Naive thymus-derived CD8-positive, alpha-beta T cell (primary cell): ENCODE measurements around the gene SIGLEC7. TPM values are rescaled to one million over a fixed set of nuclear protein-coding genes. Genes with fewer than 3 reads are reported as not detected.

Experiments
- ATAC-seq, 2 donors: fragments of 150-1000 bp; cut with Tn5 transposase in 1 of 2; sonication (Bioruptor Pico), chemical (Tn5 transposase) in 1 of 2; 1 replicate in 1 of 2; 2 replicates in 1 of 2; pipeline ENCODE4 v1.10.0; 2021; ENCODE audit warnings: mild to moderate bottlenecking in 2 of 2, moderate library complexity in 2 of 2
- POLR2A ChIA-PET: fragments of 350-600 bp; sonication (Branson Sonifier 250); formaldehyde crosslinking; loops from one replicate; lab custom pipeline; 2021; ENCODE audit warnings: antibody characterized with exemption; lab: Charles Lee
- DNase-seq, 10 donors: peaks; one replicate each; pipeline versions ENCODE4 v3.0.0 to v3.0.0-alpha.2; 2020 to 2022
- H3K27ac Mint-ChIP-seq, 10 donors: one replicate each; pipeline ENCODE4 v1.8.0; 2020 to 2022; ENCODE audit warnings: mild to moderate bottlenecking in 10 of 10, mixed read lengths in 10 of 10, moderate library complexity in 4 of 10, inconsistent platforms in 1 of 10
- H3K27me3 Mint-ChIP-seq, 5 donors: one replicate each; pipeline ENCODE4 v1.8.0; 2021 to 2022; ENCODE audit warnings: mixed read lengths in 5 of 5
- H3K36me3 Mint-ChIP-seq, 3 donors: one replicate each; pipeline ENCODE4 v1.8.0; 2020 to 2022; ENCODE audit warnings: mixed read lengths in 3 of 3, mild to moderate bottlenecking in 2 of 3, inconsistent platforms in 1 of 3
- H3K4me1 Mint-ChIP-seq, 4 donors: one replicate each; pipeline ENCODE4 v1.8.0; 2021 to 2022; ENCODE audit warnings: mixed read lengths in 4 of 4
- H3K4me3 Mint-ChIP-seq, 10 donors: one replicate each; pipeline ENCODE4 v1.8.0; 2020 to 2022; ENCODE audit warnings: mild to moderate bottlenecking in 10 of 10, mixed read lengths in 10 of 10, moderate library complexity in 6 of 10, inconsistent platforms in 1 of 10
- H3K9me3 Mint-ChIP-seq, 9 donors: one replicate each; pipeline ENCODE4 v1.8.0; 2020 to 2022; ENCODE audit warnings: mixed read lengths in 9 of 9, mild to moderate bottlenecking in 3 of 9, inconsistent platforms in 1 of 9, moderate library complexity in 1 of 9
- polyA plus RNA-seq, 3 donors: library from polyadenylated mRNA; unstranded; fragments of 300-500 nt; fragmentation: Illumina TruSeq; gene quantifications; one replicate each; pipeline ENCODE4 v1.2.3, GENCODE V29; 2021
- total RNA-seq, 8 experiments: library from RNA in 2 of 8; stranded (reverse) in 2 of 8; gene quantifications; one replicate each; pipeline ENCODE4 v1.2.3 and lab custom pipeline; 2021 to 2026

The SIGLEC7 gene
- not detected for total RNA-seq
- under 1 TPM in 1 of 3 donors, not detected in 2; 0.68 TPM for polyA plus RNA-seq
- 0 reads per million in 6 experiments for total RNA-seq (lab: John Stamatoyannopoulos, UW)

- H3K4me1 Mint-ChIP-seq, result peaks cover 12 to 61% (median 26%) of the 10 kb centered on the region in 4 donors
- ATAC-seq (no peak), DNase-seq (no peak)
- no peaks in the 10 kb centered on the region for H3K36me3 Mint-ChIP-seq
- H3K27me3 Mint-ChIP-seq, result no peaks in the 10 kb centered on the region
- H3K9me3 Mint-ChIP-seq, result no peaks in the 10 kb centered on the region
- peak within 1 kb of the TSS in 6 of 10 donors; percentile 24 to 77 (median 46) for H3K27ac Mint-ChIP-seq
- H3K4me3 Mint-ChIP-seq, result peak within 1 kb of the TSS in 1 of 10 donors; percentile 73
- POLR2A ChIA-PET, result no interaction called here
These were observed at the start of gene SIGLEC7 for GRCh38 chr19:51142119-51142518. TSS of gene SIGLEC7 (plus strand) at chr19:51142301. CDS start at chr19:51142370, 69 bp downstream.

- H3K27ac Mint-ChIP-seq, result peak overlapping the region in 2 of 10 donors; percentile 5 to 23
- H3K4me3 Mint-ChIP-seq, result no peak overlapping the region
- ATAC-seq (no peak), DNase-seq (no peak)
- no peaks in the 10 kb centered on the region for H3K27me3 Mint-ChIP-seq
- H3K9me3 Mint-ChIP-seq, result no peaks in the 10 kb centered on the region
- POLR2A ChIA-PET, result no interaction called here
- peaks cover 11 to 25% (median 21%) of the 10 kb centered on the region in 4 donors for H3K4me1 Mint-ChIP-seq
- peaks cover 0 to 19% (median 0%) of the 10 kb centered on the region in 3 donors for H3K36me3 Mint-ChIP-seq
These were observed 49.0 kb upstream of the SIGLEC7 start for GRCh38 chr19:51093101-51093500.

GRCh38 chr19:51093510-51094345 is 48.4 kb upstream of the SIGLEC7 start:
- H3K27ac Mint-ChIP-seq, result peak overlapping the region in 3 of 10 donors; percentile 56 to 72 (median 63)
- no peak for ATAC-seq
- no peak overlapping the region for H3K4me3 Mint-ChIP-seq
- H3K4me1 Mint-ChIP-seq, result peaks cover 11 to 25% (median 21%) of the 10 kb centered on the region in 4 donors
- no peak for DNase-seq
- H3K9me3 Mint-ChIP-seq, result no peaks in the 10 kb centered on the region
- POLR2A ChIA-PET, result interaction anchor here (0.6 kb wide), 1 partner anchor 108 kb away, joined by 4 read pairs; no protein-coding TSS in a partner anchor
- H3K27me3 Mint-ChIP-seq, result no peaks in the 10 kb centered on the region
- peaks cover 0 to 19% (median 0%) of the 10 kb centered on the region in 3 donors for H3K36me3 Mint-ChIP-seq

- DNase-seq (peak in 4 of 10 donors; percentile 28 to 42 (median 32)), ATAC-seq (no peak)
- Mint-ChIP-seq H3K27ac (peak overlapping the region in 2 of 10 donors; percentile 56 to 72), H3K36me3 (peaks cover 0 to 16% (median 4%) of the 10 kb centered on the region in 3 donors), H3K9me3 (no peaks in the 10 kb centered on the region), H3K4me3 (no peak overlapping the region), H3K4me1 (peaks cover 14 to 34% (median 26%) of the 10 kb centered on the region in 4 donors), H3K27me3 (no peaks in the 10 kb centered on the region)
- POLR2A ChIA-PET, result interaction anchor here (0.6 to 0.7 kb wide), 3 partner anchors 15 to 109 kb away, joined by 4 to 5 read pairs (median 4); no protein-coding TSS in a partner anchor
These were observed 47.3 kb upstream of the SIGLEC7 start for GRCh38 chr19:51094696-51095279.

- Mint-ChIP-seq H3K4me3 (peak overlapping the region in 5 of 10 donors; percentile 20 to 52 (median 33)), H3K9me3 (no peaks in the 10 kb centered on the region), H3K27ac (peak overlapping the region in 8 of 10 donors; percentile 1 to 85 (median 38)), H3K27me3 (no peaks in the 10 kb centered on the region), H3K36me3 (peaks cover 0 to 34% (median 4%) of the 10 kb centered on the region in 3 donors), H3K4me1 (peaks cover 22 to 45% (median 31%) of the 10 kb centered on the region in 4 donors)
- ATAC-seq (no peak), DNase-seq (no peak)
- POLR2A ChIA-PET, result interaction anchor here (0.5 kb wide), 1 partner anchor 1255 kb away, joined by 5 read pairs; no protein-coding TSS in a partner anchor
These were observed 45.5 kb upstream of the SIGLEC7 start for GRCh38 chr19:51096473-51097165.

GRCh38 chr19:51097166-51097738 is 44.8 kb upstream of the SIGLEC7 start:
- ATAC-seq, result peak; percentile 49 to 50
- POLR2A ChIA-PET, result no interaction called here
- peak; percentile 27 to 79 (median 55) for DNase-seq
- Mint-ChIP-seq H3K36me3 (peaks cover 0 to 40% (median 4%) of the 10 kb centered on the region in 3 donors), H3K4me1 (peaks cover 21 to 45% (median 32%) of the 10 kb centered on the region in 4 donors), H3K27ac (peak overlapping the region in 8 of 10 donors; percentile 4 to 85 (median 66)), H3K9me3 (no peaks in the 10 kb centered on the region), H3K27me3 (no peaks in the 10 kb centered on the region), H3K4me3 (peak overlapping the region in 7 of 10 donors; percentile 21 to 52 (median 36))

GRCh38 chr19:51097796-51098195 is 44.3 kb upstream of the SIGLEC7 start:
- no peak for DNase-seq
- H3K4me3 Mint-ChIP-seq, result peak overlapping the region in 4 of 10 donors; percentile 15 to 38 (median 28)
- H3K4me1 Mint-ChIP-seq, result peaks cover 18 to 50% (median 38%) of the 10 kb centered on the region in 4 donors
- no peak for ATAC-seq
- POLR2A ChIA-PET, result no interaction called here
- H3K9me3 Mint-ChIP-seq, result no peaks in the 10 kb centered on the region
- H3K27ac Mint-ChIP-seq, result peak overlapping the region in 3 of 10 donors; percentile 4 to 73 (median 27)
- no peaks in the 10 kb centered on the region for H3K27me3 Mint-ChIP-seq
- H3K36me3 Mint-ChIP-seq, result peaks cover 0 to 46% (median 4%) of the 10 kb centered on the region in 3 donors

- peak; percentile 63 to 93 for ATAC-seq
- Mint-ChIP-seq H3K4me1 (peaks cover 18 to 52% (median 41%) of the 10 kb centered on the region in 4 donors), H3K27ac (peak overlapping the region in 4 of 10 donors; percentile 62 to 87 (median 79)), H3K36me3 (peaks cover 0 to 53% (median 6%) of the 10 kb centered on the region in 3 donors), H3K4me3 (peak overlapping the region in 7 of 10 donors; percentile 10 to 67 (median 55)), H3K27me3 (no peaks in the 10 kb centered on the region), H3K9me3 (no peaks in the 10 kb centered on the region)
- POLR2A ChIA-PET, result no interaction called here
- DNase-seq, result peak in 8 of 10 donors; percentile 24 to 76 (median 34)
These were observed 43.6 kb upstream of the SIGLEC7 start for GRCh38 chr19:51098365-51099046.

- no peaks in the 10 kb centered on the region for H3K9me3 Mint-ChIP-seq
- peak overlapping the region in 8 of 10 donors; percentile 35 to 92 (median 84) for H3K27ac Mint-ChIP-seq
- no peaks in the 10 kb centered on the region for H3K27me3 Mint-ChIP-seq
- POLR2A ChIA-PET, result no interaction called here
- peak overlapping the region in 9 of 10 donors; percentile 22 to 67 (median 55) for H3K4me3 Mint-ChIP-seq
- H3K4me1 Mint-ChIP-seq, result peaks cover 16 to 54% (median 40%) of the 10 kb centered on the region in 4 donors
- ATAC-seq, result no peak
- no peak for DNase-seq
- peaks cover 0 to 57% (median 6%) of the 10 kb centered on the region in 3 donors for H3K36me3 Mint-ChIP-seq
These were observed 43.1 kb upstream of the SIGLEC7 start for GRCh38 chr19:51099047-51099382.

- ATAC-seq (no peak), DNase-seq (no peak)
- H3K9me3 Mint-ChIP-seq, result no peaks in the 10 kb centered on the region
- H3K4me1 Mint-ChIP-seq, result peaks cover 22 to 63% (median 49%) of the 10 kb centered on the region in 4 donors
- H3K27ac Mint-ChIP-seq, result peak overlapping the region in 2 of 10 donors; percentile 27 to 86
- H3K36me3 Mint-ChIP-seq, result peaks cover 0 to 65% (median 6%) of the 10 kb centered on the region in 3 donors
- no peak overlapping the region for H3K4me3 Mint-ChIP-seq
- H3K27me3 Mint-ChIP-seq, result no peaks in the 10 kb centered on the region
- POLR2A ChIA-PET, result no interaction called here
These were observed 41.5 kb upstream of the SIGLEC7 start for GRCh38 chr19:51100601-51101000.

- DNase-seq, result no peak
- Mint-ChIP-seq H3K27ac (peak overlapping the region in 5 of 10 donors; percentile 17 to 86 (median 67)), H3K36me3 (peaks cover 0 to 71% (median 6%) of the 10 kb centered on the region in 3 donors), H3K4me3 (peak overlapping the region in 1 of 10 donors; percentile 54), H3K27me3 (no peaks in the 10 kb centered on the region), H3K4me1 (peaks cover 27 to 70% (median 56%) of the 10 kb centered on the region in 4 donors), H3K9me3 (no peaks in the 10 kb centered on the region)
- ATAC-seq, result no peak
- POLR2A ChIA-PET, result no interaction called here
These were observed 40.8 kb upstream of the SIGLEC7 start for GRCh38 chr19:51101171-51101865.
